HG03432 (cell line): ENCODE data around the gene RPL22L1.
A peak's percentile ranks its signal among the peaks of the same experiment; 100 is the strongest.
"Not testable (repeated sequence)": the region's sequence is repeated elsewhere in the genome, so short reads cannot be mapped to it uniquely, and the experiment has no call there.

Experiments
- ATAC-seq: cut with Tn5 transposase; IDR thresholded peaks from one replicate; pipeline ENCODE4 v1.9.1; 2021; ENCODE audit warnings: mild to moderate bottlenecking, moderate library complexity; ENCODE audit not compliant: unreplicated experiment

RPL22L1 gene

DNA sequence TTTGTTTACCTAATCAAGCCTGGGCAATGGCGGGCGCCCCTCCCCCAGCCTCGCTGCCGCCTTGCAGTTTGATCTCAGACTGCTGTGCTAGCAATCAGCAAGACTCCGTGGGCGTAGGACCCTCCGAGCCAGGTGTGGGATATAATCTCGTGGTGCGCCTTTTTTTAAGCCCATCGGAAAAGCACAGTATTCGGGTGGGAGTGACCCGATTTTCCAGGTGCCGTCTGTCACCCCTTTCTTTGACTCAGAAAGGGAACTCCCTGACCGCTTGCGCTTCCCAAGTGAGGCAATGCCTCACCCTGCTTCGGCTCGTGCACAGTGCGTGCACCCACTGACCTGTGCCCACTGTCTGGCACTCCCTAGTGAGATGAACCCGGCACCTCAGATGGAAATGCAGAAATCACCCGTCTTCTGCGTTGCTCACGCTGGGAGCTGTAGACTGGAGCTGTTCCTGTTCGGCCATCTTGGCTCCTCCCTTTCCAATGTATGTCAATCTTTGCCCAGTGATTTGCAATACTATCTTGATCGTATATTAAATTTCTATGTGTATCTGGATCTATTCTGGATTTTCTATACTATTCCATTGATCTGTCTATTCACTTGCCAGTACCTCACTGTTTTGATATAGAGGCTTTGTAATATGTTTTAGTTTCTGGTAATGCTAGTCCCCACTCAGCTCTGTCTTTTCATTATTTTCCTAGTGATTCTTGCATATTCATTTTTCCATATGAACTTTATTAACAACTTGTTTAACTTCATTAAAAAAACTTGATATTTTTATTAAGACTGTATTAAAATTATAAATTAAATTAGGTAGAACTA, 14.3 kb upstream of the RPL22L1 start:
- not testable (repeated sequence) for ATAC-seq

DNA sequence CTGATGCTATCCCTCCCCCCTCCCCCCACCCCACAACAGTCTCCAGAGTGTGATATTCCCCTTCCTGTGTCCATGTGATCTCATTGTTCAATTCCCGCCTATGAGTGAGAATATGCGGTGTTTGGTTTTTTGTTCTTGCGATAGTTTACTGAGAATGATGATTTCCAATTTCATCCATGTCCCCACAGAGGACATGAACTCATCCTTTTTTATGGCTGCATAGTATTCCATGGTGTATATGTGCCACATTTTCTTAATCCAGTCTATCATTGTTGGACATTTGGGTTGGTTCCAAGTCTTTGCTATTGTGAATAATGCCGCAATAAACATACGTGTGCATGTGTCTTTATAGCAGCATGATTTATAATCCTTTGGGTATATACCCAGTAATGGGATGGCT, 8.7 kb upstream of the RPL22L1 start:
- not testable (repeated sequence) for ATAC-seq

DNA sequence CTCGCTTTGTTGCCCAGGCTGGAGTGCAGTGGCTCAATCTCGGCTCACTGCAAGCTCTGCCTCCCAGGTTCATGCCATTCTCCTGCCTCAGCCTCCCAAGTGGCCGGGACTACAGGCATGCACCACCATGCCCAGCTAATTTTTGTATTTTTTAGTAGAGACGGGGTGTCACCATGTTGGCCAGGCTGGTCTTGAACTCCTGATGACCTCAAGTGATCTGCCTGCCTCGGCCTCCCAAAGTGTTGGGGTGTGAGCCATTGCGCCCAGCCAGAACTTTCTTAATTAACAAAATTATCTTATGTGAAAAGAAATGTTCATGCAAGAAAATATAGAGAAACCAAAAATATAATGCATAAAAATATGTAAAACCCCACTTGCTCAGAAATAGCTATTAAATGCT, 7.3 kb upstream of the RPL22L1 start:
- not testable (repeated sequence) for ATAC-seq

DNA sequence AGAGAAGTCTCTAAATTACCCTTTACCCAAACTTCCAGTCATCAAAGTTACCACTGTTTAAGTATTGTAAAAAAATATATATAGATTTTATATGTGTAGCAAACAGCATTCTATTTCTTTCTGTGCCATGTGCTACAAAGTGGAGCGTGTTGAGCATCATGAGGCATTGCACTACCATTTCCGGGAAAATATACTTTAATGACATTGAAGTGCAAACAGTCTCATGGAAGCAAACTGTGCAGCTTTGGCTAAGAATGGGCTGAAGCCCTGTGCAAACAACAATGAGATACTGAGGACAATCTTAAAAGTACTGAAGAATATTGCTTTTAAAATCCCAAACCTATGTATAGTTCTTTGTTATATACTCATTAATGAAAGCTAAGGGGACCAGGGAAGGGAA, 6.5 kb upstream of the RPL22L1 start:
- ATAC-seq: no peak

DNA sequence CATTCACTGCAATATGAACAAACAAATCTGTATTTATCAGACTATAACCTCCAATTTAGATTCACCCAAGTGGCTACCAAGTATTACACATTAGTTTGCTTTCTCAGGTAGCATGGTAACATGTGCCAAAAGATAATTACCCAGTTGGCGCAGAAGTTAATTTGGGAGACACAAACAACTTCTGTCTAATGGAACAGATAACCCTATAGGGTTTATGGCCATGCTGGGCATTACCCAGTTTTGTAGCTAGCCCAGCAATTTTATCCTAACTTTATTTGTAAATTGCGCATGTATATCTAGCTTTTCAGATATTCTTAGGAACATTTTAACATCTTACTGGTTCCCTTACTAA, 780 bp downstream of the RPL22L1 start:
- no peak for ATAC-seq

DNA sequence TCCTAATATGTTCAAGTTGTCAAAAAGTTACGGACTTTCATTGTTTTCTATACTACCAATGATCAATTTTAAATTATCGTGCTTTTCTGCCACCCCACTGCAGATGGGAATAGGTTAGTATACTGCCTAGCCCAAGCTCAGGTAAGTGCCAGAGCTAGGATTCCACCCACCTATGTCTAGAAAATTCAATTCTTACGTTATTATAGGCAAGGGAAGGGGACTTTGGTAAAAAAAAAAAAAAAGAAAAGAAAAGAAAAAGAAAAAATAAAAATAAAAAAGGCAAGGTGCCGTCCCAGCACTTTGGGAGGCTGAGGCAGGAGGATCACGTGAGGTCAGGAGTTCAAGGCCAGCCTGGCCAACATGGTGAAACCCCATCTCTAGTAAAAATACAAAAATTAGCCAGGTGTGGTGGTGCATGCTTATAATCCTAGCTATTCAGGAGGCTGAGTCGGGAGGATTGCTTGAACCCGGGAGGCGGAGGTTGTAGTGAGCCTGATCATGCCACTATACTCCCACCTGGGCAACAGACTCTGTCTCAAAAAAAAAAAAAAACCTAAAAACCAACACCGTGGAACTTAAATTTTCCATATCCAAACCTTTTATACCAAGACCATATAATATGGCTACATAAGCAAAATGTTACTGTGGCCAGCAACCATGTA, 1.3 kb downstream of the RPL22L1 start:
- no peak for ATAC-seq

DNA sequence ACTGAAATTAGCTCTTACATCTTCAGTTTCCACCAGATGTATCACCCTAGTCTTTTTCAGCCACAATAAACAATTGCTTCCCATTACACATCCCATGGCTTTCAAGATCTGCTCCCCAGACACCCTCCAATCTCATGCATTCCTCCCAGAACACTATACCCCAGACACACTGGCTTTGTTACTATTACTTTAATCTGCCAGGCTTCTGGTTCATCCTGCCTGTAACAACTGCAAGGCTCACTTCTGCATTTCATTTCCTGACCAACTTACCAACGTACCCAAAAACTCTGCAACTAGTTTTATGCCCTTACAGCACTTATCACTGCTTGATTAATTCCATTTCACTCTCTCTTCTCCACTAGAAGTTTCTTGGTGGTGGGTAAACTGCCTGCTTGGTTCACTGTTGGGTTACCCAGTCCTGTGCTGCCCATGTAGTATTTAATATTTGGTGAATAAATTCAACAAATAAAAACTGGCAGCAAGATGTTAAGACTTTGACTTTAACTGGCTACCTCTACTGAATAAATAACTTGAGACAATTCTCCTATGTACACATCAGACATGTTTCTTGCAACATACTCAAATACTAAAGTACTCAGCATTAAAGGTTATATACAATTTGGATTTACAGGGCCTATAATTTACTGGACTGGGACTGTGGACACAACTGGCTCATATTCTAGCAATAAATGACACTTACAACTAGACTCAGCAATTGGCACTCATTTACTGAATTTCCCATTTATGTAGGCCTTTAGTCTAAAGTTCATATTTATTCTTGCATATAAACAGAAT, 2.7 kb downstream of the RPL22L1 start:
- peak; percentile 22 for ATAC-seq

DNA sequence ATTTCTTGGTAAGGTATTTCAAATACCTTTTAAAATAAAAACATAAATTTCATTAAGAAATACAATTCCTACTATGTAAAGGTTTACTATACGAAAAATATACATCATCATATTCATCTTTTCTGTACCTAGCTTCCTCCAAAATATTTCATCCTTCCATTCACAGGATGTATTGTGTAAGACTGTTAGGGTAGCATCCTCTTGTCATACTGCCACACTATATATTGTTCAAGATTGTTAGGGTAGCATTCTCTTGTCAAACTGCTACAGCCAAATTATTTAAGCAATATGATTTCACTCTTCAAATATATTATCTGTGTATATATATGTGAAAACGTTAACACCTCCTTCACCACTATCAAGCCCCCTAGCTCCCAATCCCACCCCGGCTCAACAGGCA, 3.5 kb downstream of the RPL22L1 start:
- ATAC-seq: no peak

DNA sequence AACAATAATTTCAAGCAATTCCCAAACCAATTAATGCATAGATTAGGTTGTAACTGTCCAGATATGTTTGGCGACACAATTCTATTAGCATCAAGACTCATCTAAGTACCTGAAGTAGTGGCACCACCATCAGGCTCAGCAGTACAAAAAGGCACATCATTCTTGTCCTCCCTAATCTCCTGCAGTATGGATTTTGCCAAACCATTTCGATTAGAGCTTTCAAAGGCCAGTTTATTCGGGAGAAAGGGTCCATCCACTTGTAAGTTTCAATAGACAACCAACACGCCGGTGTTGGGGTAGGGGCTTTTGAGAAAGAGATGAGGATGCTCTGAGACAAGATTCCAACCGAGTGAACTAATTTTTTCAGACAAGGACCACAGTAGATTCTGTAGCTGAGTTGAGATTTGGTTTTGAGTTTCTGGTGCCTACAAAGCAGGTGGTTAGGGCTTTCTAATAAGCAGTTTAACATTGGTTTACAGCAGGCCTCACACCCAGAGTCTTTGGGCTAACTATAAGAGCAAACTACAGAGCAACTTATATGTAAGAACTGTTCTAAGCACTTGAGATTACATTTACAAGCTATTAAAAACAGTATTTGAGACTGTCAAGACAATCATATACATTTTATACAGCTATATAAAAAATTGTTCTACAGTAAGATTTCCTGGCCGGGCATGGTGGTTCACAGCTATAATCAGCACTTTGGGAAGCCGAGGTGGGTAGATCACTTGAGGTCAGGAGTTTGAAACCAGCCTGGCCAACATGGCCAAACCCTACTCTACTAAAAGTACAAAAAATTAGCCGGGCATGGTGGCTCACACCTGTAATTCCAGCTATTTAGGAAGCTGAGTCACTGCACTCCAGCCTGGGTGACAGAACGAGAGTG, 4.5 kb downstream of the RPL22L1 start:
- ATAC-seq: no peak

DNA sequence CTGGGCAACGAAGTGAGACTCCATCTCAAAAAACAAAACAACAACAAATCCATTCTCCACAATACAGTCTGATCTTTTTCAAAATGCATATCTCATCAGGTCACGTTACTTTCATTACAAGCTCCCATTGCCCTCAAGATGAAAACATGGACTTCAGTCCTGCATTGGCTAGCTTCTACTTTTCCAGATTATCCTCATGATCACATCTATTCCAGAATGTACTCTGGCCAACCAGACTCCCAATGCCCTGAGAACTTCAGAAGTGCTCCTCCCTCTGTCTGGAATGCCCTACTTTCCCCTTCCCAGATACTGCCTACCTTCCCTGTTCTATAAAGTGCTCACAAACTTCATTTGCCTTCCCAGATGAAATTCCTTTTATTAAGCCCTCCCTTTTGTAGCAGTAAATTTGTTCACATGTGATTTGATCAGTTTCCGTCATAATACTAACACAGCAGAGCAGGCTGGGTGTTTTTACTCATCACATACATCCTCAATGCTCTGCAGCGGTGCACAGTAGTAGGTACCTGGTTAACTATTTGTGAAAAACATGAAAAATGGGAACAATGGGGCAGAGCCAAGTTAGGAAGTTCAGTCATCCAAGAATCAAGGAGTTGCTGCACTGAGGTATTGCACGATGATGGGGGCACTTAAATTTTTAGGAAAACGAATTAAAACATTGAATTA, 5.3 kb downstream of the RPL22L1 start:
- ATAC-seq: no peak

DNA sequence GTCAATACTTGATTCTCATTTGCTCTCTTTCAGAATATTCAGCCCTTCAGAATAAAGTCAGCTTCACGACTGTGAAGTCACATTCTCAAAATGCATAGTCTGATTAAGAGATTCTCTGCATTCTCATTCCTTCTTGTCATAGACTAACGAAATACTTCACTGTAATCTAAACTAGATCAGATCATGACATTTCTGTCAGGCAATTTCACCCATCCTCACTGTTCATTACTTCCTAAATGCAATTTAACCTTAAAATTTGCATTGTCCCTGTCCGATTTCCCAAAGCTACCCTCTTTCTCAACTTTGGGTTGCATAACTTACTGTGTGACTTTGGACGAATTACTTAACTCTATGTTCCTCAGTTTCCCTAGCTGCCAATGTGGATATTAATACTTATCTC, 6.2 kb downstream of the RPL22L1 start:
- ATAC-seq: no peak

DNA sequence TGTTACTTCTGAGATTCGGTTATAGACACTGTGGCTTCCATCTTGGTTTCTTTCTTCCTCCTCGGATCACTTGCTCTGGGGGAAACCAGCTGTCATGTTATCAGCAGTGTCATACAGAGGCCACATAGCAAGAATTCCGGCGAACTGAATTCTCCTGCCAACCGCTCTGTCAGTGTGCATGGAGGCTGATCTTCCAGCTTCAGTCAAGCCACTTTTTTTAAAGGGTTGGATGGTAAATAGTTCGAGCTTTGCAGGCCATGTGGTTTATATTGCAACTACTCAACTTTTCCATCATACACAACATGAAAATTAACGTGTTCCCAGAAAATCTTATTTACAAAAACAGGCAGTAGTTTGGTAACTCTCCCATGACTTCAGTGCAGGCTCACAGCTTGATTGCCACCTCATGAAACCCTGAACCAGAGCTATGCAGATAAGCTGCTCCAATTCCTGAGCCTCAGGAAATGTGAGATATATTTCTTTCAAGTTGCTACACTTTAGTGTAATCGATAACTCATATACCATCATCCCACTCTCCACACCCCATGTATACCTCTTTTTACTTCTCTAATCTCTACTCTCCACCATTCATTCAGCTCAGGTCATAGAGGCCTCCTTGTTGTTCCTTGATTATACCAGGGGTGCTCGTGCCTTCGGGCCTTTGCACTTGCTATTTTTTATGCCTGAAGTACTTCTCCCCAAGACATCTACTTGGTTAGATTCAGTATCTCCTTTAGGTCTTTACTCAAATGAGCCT, 7.2 kb downstream of the RPL22L1 start:
- ATAC-seq: no peak

DNA sequence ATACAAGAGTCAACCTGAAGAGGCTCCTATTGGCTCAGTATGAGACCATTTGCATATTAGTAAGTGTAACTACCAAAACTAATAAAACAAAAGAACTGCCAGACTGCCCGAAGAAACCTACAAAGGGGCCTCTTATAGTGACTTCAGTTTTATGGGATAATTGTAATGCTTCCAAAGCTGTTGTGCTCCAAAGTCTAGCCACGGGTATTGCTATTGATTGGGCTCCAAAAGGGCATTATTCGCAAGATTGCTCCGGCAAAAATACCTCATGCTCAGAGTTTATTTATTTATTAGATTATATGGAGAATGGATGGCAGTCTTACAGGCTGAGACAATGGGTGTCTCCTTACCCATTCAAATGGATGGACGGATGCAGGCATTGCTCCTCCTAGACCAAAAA, 11.4 kb downstream of the RPL22L1 start:
- ATAC-seq: no peak

DNA sequence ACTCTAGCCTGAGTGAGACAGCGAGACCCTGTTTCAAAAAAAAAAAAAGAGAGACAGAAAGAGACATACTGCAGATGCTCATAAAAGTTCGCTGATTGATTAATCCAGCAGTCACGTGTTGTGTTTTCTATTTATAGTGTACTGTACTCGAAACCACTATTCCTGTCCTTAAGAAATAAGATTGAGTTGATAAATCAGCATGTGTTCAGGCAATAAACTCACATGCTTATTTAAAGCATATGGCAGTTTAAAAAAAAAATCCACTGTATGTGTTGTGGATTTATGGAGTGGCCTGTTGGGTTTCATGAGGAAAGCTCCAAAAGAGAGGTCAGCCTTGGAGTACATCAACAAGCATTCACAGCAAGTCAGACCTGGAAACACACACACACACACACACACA, 17.7 kb downstream of the RPL22L1 start:
- ATAC-seq: no peak

DNA sequence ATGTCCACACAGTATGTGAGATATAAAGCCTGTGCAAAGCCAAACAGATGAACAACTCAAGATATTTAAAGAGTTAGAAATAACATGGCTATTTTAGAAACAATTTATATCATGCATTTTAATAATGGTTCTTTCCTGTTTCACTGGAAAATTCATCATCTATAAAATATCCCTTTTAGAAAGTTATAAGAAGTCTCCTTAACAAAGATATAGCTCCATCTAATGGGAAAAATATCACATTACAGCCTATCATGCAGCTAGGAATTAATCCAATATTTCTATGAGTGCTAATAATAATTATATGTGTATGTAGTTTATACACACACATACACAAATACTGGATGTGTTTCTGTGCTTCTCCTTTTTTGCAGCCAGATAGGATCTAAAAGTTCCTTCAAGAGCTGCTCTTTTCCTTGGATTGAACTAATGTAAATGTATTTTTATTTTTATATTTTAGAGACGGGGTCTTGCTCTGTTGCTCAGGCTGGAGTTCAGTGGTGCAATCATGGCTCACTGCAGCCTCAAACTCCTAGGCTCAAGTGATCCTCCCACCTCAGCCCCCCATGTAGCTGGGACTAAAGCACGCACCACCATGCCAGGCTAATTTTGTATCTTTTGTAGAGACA, 21.6 kb downstream of the RPL22L1 start:
- ATAC-seq: no peak

DNA sequence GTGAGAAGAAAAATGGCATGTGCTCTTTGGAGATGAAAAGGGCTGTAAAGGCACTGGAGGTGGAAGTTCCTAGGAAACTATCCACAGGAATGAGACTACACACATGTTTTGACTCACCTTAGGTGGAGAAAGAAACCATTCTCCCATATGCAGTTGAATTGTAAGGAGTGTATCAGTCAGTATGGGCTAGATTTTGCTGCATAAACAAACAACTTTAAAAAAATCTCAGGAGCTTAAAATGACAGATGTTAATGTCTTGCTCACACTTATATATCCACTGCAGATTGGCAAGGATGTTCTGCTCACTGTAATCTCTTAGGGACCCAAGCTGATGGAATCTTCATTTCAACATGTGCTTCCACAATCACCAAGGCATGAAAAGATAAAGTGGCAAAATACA, 25.6 kb downstream of the RPL22L1 start:
- no peak for ATAC-seq

DNA sequence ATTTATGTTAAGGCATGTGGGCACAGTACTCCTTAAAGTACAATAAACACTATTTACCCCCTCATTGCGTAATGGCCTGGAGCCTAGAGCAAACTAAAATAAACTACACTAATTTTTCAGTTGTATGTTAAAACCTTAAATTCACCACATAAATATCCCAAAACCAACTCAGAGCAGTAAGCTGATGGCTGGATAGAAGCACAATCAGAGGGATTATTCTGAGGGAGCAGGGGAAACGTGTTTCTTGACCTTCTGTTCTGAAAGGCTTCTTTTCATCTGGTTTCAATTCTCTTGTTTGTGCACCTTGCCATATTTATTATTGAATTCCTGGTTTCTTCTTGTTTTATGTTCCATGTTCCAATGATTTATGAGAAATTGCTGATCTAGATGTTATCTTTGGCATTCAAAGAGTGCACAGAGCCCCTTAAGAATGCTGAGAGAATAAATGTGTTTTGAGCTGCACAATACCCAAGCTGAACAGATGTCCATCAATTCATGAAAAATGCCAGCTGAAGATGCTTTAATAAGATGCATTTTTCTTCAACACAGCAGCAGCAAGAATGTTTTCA, 29.6 kb downstream of the RPL22L1 start:
- no peak for ATAC-seq

DNA sequence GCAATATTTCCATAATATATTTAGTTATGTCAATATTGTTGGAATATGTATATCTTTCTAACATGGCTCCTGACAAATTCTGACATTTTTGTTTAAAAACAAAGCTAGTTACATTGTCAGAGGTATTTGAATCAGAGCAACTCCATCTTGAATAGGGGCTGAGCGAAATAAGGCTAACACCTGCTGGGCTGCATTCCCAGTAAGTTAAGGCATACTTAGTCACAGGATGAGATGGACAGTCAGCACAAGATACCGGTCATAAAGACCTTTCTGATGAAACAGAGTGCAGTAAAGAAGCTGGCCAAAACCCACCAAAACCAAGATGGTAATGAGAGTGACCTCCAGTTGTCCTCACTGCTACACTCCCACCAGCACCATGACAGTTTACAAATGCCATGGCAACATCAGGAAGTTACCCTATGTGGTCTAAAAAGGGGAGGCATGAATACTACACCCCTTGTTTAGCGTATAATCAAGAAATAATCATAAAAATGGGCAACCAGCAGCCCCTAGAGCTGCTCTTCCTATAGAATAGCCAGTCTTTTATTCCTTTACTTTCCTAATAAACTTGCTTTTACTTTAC, 30.4 kb downstream of the RPL22L1 start:
- ATAC-seq: no peak
